GM12875 (cell line): ENCODE results near the gene EPHA3.

Source experiments
- H3K4me3 ChIP-seq: one replicate; pipeline ENCODE4 v1.5.1; 2011; ENCODE audit warnings: low read depth, low read length, control low read depth
- TF ChIP-seq, protein P1 (sequence below): IDR thresholded peaks from 2 replicates; pipeline ENCODE4 v1.5.1; 2011; ENCODE audit warnings: low read depth, mild to moderate bottlenecking, control low read depth, inconsistent platforms, low read length, moderate library complexity, borderline replicate concordance; ENCODE audit not compliant: insufficient read depth

Gene EPHA3

DNA sequence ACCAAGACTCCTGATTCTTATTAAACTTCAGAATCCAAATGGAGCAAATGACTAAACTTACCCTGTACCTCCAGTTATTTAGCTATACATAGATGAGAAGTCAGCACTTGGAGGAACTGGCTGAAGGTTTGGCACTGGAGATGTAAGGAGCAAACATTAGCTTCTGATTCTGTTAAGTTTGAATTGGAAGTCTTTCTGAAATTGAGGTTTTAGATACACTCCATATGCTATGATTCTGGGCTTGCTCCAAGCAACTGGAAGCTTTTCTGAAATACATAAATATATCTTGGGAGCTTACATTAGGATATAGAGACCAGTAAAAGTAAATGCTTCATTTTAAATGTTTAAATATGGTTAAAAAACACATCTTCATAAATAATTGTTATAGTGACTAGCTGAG, 333.7 kb downstream of the EPHA3 start:
- TF ChIP-seq, protein P1, sequence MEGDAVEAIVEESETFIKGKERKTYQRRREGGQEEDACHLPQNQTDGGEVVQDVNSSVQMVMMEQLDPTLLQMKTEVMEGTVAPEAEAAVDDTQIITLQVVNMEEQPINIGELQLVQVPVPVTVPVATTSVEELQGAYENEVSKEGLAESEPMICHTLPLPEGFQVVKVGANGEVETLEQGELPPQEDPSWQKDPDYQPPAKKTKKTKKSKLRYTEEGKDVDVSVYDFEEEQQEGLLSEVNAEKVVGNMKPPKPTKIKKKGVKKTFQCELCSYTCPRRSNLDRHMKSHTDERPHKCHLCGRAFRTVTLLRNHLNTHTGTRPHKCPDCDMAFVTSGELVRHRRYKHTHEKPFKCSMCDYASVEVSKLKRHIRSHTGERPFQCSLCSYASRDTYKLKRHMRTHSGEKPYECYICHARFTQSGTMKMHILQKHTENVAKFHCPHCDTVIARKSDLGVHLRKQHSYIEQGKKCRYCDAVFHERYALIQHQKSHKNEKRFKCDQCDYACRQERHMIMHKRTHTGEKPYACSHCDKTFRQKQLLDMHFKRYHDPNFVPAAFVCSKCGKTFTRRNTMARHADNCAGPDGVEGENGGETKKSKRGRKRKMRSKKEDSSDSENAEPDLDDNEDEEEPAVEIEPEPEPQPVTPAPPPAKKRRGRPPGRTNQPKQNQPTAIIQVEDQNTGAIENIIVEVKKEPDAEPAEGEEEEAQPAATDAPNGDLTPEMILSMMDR, result no peak
- H3K4me3 ChIP-seq, result no peak overlapping the region

- TF ChIP-seq, protein P1, result no peak
- no peak overlapping the region for H3K4me3 ChIP-seq
These were observed 339.2 kb downstream of the EPHA3 start for GRCh38 chr3:89446593-89446992.

GRCh38 chr3:89447243-89447642, 339.8 kb downstream of the EPHA3 start:
- TF ChIP-seq, protein P1, result no peak
- H3K4me3 ChIP-seq, result no peak overlapping the region

GRCh38 chr3:89449086-89449485, 341.7 kb downstream of the EPHA3 start:
- H3K4me3 ChIP-seq, result no peak overlapping the region
- TF ChIP-seq, protein P1, result no peak

GRCh38 chr3:89452066-89452465, 344.6 kb downstream of the EPHA3 start:
- no peak overlapping the region for H3K4me3 ChIP-seq
- TF ChIP-seq, protein P1, result no peak

- TF ChIP-seq, protein P1, result no peak
These were observed 347.8 kb downstream of the EPHA3 start for GRCh38 chr3:89455240-89455639.

DNA sequence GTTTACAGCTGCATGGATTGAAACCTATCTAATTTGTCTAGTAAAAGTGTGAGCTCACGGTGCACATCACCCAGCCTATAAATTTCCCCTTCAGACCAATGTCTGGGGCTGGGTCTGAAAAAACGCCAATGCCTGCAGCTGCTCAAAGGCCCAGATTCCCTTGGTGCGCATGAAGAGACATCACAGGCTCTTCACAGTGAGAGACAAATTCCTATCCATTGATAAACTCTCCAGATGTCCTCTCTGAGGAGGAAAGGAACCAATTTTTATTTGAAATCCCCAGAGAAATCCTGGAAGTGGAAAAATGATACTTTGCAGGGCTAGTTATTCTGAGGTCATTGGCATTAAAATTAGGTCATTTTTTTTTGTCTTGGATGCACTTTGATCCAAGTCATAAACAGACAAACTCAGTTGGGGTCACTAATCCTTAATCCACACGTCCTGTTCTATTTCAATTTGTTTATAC, 360.5 kb downstream of the EPHA3 start:
- no peak overlapping the region for H3K4me3 ChIP-seq
- TF ChIP-seq, protein P1, result no peak

More at GRCh38 chr3:89455240-89455639, 347.8 kb downstream of the EPHA3 start:
- H3K4me3 ChIP-seq, result no peak overlapping the region
